Neuron (in vitro differentiated cells): ENCODE results near the gene CPSF4.
"Not testable (repeated sequence)": the region's sequence is repeated elsewhere in the genome, so short reads cannot be mapped to it uniquely, and the experiment has no call there.

Source experiments
- H2AFZ ChIP-seq: one replicate; pipeline ENCODE4 v1.6.1; 2013; ENCODE audit warnings: low read depth, mild to moderate bottlenecking, inconsistent platforms, low read length, moderate library complexity
- H3K27me3 ChIP-seq: one replicate; pipeline ENCODE4 v1.6.1; 2013; ENCODE audit warnings: low read length; ENCODE audit not compliant: insufficient read depth
- H3K36me3 ChIP-seq: one replicate; pipeline ENCODE4 v1.6.1; 2013; ENCODE audit warnings: low read length; ENCODE audit not compliant: insufficient read depth
- H3K4me1 ChIP-seq: one replicate; pipeline ENCODE4 v1.6.1; 2013; ENCODE audit warnings: low read length; ENCODE audit not compliant: insufficient read depth
- H3K4me3 ChIP-seq: 2 replicates; pipeline ENCODE4 v1.5.1; 2013; ENCODE audit warnings: mild to moderate bottlenecking, low read length, moderate library complexity
- H3K9me3 ChIP-seq: one replicate; pipeline ENCODE4 v1.6.1; 2013; ENCODE audit warnings: low read length

Gene CPSF4

DNA sequence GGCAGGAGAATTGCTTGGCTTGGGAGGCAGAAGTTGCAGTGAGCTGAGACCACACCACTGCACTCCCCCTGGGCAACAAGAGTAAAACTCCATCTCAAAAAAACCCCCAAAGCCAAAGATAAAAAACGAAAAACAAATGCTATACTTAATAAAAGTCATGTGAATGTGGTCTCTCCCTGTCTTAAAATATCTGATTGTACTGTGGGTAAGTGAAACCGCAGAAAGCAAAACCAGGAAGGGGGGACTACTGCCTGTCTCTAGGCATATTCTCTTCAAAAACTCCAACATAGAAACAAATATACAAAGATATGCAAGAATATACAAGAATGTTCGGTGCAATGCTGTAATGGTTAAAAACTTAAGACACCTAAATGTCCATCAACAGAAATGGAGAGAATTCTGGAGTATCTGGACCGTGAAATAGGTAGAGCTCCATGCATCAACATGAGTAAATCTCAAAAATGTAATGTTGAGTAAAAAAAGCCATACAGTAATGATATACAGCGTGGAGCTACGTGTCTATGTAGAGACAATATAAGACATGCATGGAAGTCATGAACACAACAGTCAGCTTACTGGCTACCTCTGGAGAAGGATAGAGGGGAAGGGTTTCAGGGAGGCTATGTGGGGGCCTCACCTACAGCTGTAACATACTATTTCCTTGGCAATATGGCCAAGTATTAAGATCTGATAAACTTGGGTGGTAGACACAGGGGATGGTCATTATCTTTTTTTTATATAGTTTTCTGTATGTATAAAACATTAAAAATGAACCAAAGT is 59.2 kb downstream of the CPSF4 start:
- no peaks in the 10 kb centered on the region for H3K27me3 ChIP-seq
- peaks cover 15% of the 10 kb centered on the region for H3K9me3 ChIP-seq
- H3K36me3 ChIP-seq, result peaks cover 33% of the 10 kb centered on the region
- H3K4me1 ChIP-seq, result peaks cover 13% of the 10 kb centered on the region
- no peak overlapping the region for H2AFZ ChIP-seq
- peak overlapping the region; percentile 70 for H3K4me3 ChIP-seq

DNA sequence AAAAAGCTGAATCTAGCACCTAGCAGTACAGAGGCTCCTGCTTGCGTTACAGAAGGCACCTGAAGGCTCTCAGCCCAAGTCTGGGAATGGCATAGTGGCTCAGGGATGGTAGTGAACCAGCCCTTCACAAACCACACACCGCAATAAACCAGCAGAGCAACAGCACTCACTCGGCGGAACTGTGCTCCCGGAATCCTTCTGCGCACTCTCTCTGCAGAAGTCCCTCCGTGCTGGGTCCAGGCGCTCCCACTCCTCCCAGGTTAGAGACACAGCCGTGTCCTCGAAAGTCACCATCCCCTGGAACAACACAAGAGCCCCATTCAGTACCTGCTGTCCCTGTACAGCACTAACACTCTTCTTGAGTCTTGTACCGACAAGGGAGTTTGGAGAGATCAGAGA is 59.8 kb downstream of the CPSF4 start:
- H2AFZ ChIP-seq, result no peak overlapping the region
- H3K36me3 ChIP-seq, result peaks cover 28% of the 10 kb centered on the region
- no peaks in the 10 kb centered on the region for H3K27me3 ChIP-seq
- H3K4me1 ChIP-seq, result peaks cover 13% of the 10 kb centered on the region
- H3K9me3 ChIP-seq, result peaks cover 9% of the 10 kb centered on the region
- H3K4me3 ChIP-seq, result peak overlapping the region; percentile 70

DNA sequence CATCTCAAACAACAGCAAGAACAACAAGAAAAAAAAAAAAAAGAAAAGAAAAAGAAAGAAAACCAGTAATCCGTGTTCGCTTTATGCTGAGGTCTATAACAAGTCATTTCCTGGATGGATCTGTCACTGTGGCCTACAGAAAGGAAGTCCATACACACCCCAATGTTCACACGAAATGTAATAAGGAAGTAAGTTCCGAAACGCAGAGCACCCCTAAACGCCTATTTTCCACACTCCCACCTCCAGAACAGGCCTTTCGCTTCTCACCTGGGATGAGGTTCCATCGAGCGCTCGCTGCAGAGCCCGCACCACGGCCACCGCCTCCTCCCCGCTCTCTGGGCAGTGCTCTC is 60.6 kb downstream of the CPSF4 start:
- no peaks in the 10 kb centered on the region for H3K27me3 ChIP-seq
- H3K4me3 ChIP-seq, result peak overlapping the region; percentile 70
- H3K9me3 ChIP-seq, result peaks cover 1% of the 10 kb centered on the region
- no peak overlapping the region for H2AFZ ChIP-seq
- H3K36me3 ChIP-seq, result peaks cover 20% of the 10 kb centered on the region
- H3K4me1 ChIP-seq, result peaks cover 13% of the 10 kb centered on the region

DNA sequence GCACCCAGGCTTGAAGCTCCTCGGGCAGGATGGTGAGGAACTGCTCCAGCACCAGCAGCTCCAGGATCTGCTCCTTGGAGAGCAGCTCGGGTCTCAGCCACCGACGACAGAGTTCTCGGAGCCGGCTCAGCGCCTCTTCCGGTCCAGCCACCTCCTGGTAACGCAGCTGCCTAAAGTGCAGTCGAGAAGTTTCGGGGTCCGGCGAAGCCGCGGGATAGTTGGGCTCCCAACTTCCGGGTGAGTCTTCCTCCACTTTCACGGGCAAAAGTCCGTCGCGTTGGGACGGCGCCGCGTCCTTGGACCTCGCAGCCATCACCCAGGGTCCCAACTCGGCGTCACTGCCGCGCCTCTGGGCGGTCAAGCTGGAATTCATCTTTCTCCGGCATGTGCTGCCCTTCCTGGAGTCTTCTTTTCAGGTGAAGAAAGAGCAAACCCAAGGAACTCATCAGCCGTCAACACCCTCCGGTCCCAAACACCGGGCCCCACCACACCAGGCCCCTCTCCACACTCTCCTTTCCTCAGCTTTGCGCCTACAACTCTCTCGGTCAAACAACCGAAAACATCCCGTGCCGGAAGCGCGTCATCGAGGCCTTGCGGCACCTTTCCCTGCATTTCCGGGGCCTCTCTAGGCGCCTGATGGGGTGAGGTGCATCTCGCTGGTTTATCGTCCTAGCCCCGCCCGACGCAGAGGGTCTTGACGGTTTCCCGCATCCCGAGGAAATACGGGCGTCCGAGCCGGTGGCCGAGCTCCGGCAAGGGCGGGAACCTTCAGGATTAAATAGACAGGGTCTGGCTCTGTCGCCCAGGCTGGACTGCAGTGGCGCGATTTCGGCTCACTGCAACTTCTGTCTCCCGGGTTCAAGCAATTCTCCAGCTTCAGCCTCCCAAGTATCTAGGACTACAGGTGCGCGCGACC is 61.2 kb downstream of the CPSF4 start, which contains the start of gene ZNF394:
Gene ZNF394, minus strand, starts transcription at position 561 of the 916 bp plus-strand sequence. Its CDS starts 188 bp downstream, at position 373.
- Histone ChIP-seq H3K9me3 (no peaks in the 10 kb centered on the region), H3K27me3 (no peaks in the 10 kb centered on the region), H3K4me3 (peak within 1 kb of the TSS; percentile 70), H3K36me3 (peaks cover 16% of the 10 kb centered on the region), H2AFZ (peak within 1 kb of the TSS; percentile 65), H3K4me1 (peaks cover 13% of the 10 kb centered on the region)

DNA sequence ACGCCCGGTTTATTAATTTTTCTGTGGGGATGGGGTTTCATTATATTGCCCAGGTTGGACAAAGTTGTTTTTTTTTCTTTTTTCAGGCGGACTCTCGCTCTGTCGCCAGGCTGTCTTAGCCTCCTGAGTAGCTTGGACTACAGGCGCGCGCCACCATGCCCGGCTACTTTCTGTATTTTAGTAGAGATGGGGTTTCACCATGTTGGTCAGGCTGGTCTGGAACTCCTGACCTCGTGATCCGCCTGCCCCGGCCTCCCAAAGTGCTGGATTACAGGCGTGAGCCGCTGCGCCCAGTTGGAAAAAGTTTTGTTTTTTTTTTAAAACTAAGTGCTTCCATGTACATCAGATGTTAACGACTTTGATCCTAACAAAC is 61.9 kb downstream of the CPSF4 start:
- H3K36me3 ChIP-seq, result peaks cover 16% of the 10 kb centered on the region
- H2AFZ ChIP-seq, result peak overlapping the region; percentile 65
- no peaks in the 10 kb centered on the region for H3K27me3 ChIP-seq
- H3K4me3 ChIP-seq, result peak overlapping the region; percentile 70
- H3K4me1 ChIP-seq, result peaks cover 16% of the 10 kb centered on the region
- no peaks in the 10 kb centered on the region for H3K9me3 ChIP-seq

DNA sequence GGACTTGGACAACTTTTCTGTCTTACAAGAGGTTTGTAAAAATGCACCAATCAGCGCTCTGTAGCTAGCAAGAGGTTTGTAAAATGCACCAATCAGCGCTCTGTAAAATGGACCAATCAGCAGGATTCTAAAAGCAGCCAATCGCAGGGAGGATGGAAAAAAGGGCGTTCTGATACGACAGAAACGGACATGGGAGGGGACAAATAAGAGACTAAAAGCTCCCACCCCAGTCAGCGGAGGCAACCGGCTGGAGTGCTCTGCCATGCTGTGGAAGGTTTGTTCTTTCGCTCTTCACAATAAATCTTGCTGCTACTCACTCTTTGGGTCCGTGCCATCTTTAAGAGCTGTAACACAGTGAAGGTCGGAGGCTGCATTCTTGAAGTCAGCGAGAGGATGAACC is 62.5 kb downstream of the CPSF4 start:
- H3K9me3 ChIP-seq, H2AFZ ChIP-seq, H3K27me3 ChIP-seq: not testable (repeated sequence)
- peaks cover 22% of the 10 kb centered on the region for H3K4me1 ChIP-seq
- peaks cover 14% of the 10 kb centered on the region for H3K36me3 ChIP-seq
- H3K4me3 ChIP-seq, result peak overlapping the region; percentile 70

DNA sequence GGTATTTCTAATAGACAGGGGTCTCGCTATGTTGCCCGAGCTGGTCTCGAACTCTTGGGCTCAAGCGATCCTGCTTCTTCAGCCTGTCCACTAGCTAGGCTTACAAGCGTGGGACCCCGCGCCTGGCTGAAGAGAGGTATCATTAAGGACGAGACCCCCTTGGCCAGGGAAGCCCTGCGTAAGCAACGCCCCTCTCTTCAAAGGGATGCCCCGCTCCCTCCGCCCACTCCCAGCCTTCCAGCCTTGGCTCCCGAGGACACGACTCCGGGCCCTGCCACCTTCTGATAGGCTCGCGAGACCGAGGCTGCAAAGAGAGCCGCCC is 65.5 kb downstream of the CPSF4 start:
- H2AFZ ChIP-seq, result peak overlapping the region; percentile 89
- peaks cover 7% of the 10 kb centered on the region for H3K36me3 ChIP-seq
- H3K9me3 ChIP-seq, result no peaks in the 10 kb centered on the region
- no peaks in the 10 kb centered on the region for H3K27me3 ChIP-seq
- H3K4me3 ChIP-seq, result peak overlapping the region; percentile 82
- H3K4me1 ChIP-seq, result peaks cover 17% of the 10 kb centered on the region

DNA sequence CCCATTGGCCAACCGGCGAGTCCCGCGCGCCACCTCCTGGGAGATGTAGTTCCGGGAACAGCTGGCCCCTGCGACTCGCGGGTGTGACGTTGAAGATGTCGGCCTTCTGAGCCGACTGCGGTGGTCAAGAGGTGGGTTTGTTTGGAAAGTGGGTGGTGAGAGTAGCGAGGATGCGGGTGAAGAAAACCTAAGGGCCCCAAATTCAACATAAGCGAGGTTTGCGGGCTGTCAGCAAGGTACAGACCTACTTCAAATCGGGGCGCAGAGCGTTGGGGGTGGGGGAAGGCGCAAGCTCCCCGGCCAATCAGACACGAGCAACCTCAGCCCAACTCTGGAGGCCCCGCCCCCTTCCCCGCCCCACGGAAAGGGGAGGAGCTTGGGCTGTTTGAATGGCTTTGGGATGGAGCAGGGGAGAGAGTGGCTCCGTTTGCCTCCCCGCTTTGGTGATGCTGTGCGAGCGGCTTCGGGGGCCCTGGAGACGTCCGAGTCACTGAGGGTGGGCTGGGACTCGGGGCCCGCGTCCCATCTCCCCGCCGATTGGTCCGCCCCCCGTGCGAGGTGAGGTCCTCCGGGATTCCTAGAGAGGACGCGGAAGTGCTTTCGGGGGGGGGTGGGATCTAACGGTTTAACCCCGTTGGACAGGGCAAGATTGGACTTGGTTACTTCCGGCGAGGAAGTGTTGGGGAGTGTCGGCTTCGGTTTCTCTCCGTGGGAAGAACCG is 66.0 kb downstream of the CPSF4 start, which contains the start of gene ZKSCAN5:
Gene ZKSCAN5, plus strand, starts transcription at position 60 of the 721 bp plus-strand sequence. CDS start 1,383 bp downstream, outside the sequence.
- H3K36me3 ChIP-seq, result peaks cover 7% of the 10 kb centered on the region
- peak within 1 kb of the TSS; percentile 82 for H3K4me3 ChIP-seq
- H3K27me3 ChIP-seq, result no peaks in the 10 kb centered on the region
- peak within 1 kb of the TSS; percentile 89 for H2AFZ ChIP-seq
- H3K9me3 ChIP-seq, result no peaks in the 10 kb centered on the region
- peaks cover 17% of the 10 kb centered on the region for H3K4me1 ChIP-seq

DNA sequence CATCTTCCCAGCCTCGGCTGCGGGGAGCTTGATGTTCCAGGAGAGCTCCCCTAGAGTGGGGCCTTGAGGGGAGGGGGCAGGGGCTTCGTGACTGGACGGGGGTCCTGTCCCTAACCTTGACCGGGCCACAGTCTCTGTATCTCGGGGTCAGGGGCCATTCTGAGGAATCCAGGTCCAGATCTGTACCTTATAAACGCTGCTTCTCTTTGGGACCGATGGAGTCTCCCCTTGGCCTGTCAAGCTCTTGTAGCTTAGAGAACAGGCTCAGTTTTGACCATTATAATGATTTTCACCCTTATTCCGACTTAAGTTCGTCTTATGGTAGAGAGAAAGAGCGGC is 66.5 kb downstream of the CPSF4 start:
- H3K4me1 ChIP-seq, result peaks cover 17% of the 10 kb centered on the region
- H3K27me3 ChIP-seq, result no peaks in the 10 kb centered on the region
- H2AFZ ChIP-seq, result peak overlapping the region; percentile 89
- H3K9me3 ChIP-seq, result no peaks in the 10 kb centered on the region
- peak overlapping the region; percentile 82 for H3K4me3 ChIP-seq
- peaks cover 7% of the 10 kb centered on the region for H3K36me3 ChIP-seq
